ENCODE data around the gene CPSF6. TPM values are rescaled to one million over a fixed set of nuclear protein-coding genes. Genes with fewer than 3 reads are reported as not detected.

The CPSF6 gene
- total RNA-seq (ENCODE audit: low replicate concordance): 16.3 and 43.6 TPM in 2 replicates

GRCh38 chr12:69239352-69239921 lies at the start of gene CPSF6:
Gene CPSF6 (plus strand): TSS chr12:69239569. CDS start chr12:69239647, 78 bp downstream.

Other genes with a start within 250 kb of the CPSF6 start
- 0.08 TPM in 1 of 2 replicates, not detected in the other for gene LYZ, start 108.8 kb downstream of the CPSF6 start, total RNA-seq (ENCODE audit: low replicate concordance)
- 6.7 and 10.7 TPM in 2 replicates for gene YEATS4, start 120.2 kb downstream of the CPSF6 start, total RNA-seq (ENCODE audit: low replicate concordance)
- gene FRS2, start 230.8 kb downstream of the CPSF6 start, total RNA-seq (ENCODE audit: low replicate concordance): 13.5 and 40.9 TPM in 2 replicates